HuH-7 (cell line): Measurements from ENCODE around the gene BDKRB2.
"Not testable (repeated sequence)": the region's sequence is repeated elsewhere in the genome, so short reads cannot be mapped to it uniquely, and the experiment has no call there.

Experiments
- DNase-seq: peaks from one replicate; pipeline ENCODE4 v3.0.0; 2011; ENCODE audit warnings: low spot score

BDKRB2 gene

DNA sequence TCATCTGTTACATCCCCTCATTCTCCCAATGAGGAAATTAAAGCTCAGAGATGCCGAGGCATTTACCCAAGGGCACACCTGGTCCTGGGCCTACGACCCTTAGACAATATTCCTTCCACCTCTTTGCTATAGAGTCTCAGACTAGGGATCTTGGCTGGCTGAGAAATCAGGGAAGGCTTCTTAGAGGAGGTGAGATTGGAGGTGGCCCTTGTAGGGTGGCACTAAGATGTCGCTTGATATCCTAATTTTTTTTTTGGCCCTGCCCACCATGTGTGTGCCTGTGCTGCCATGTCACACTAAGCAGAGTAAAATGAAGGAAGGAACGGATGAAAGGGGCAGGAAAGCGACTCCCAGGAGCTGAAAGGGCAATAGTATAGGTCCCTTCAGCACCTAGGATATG lies 20.6 kb downstream of the BDKRB2 start:
- DNase-seq = no peak

DNA sequence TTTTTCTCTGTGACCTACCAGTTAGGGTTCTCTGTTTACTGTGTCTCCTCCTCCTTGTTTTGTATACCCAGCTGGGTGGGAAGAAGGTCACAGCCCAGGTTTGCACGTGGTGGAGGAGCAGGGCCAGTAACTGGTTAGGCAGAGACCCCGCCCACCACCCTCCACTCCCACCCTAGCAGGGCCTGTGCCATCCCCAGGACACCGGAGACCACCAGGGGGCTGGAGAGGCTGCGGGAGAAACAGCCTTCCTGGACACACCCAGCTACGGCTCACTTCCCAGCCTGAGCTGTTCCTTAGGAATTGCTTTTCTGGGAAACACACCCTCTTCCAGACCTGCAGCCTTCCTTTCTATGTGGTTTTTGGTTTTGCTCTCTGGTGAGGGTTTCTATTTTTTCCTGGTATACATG lies 21.1 kb downstream of the BDKRB2 start:
- no peak for DNase-seq

- DNase-seq = no peak
These were observed 22.8 kb downstream of the BDKRB2 start for GRCh38 chr14:96227428-96227827.

GRCh38 chr14:96229315-96229714 lies 24.7 kb downstream of the BDKRB2 start:
- DNase-seq = no peak

- no peak for DNase-seq
These were observed 26.4 kb downstream of the BDKRB2 start for GRCh38 chr14:96231056-96231455.

- DNase-seq = no peak
These were observed 27.0 kb downstream of the BDKRB2 start for GRCh38 chr14:96231526-96232130.

DNA sequence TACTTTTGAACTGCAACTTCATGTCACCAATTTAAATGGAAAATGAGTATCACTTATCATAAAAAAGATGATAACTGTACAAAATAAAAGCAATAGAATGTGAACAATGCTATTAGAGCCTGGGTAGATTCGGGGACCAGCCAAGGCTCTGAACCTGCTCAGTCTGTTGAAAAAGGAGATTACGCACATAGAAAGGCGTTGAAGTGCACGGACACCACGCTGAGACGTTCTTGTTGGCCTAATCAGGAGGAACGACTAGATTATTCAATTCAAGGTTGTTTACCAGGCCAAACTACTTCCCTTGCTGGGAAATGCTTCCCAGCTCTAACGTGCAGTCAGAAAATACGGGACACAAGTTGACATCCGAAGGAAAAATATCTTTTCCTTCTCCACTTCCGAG lies 27.9 kb downstream of the BDKRB2 start:
- DNase-seq = no peak

DNA sequence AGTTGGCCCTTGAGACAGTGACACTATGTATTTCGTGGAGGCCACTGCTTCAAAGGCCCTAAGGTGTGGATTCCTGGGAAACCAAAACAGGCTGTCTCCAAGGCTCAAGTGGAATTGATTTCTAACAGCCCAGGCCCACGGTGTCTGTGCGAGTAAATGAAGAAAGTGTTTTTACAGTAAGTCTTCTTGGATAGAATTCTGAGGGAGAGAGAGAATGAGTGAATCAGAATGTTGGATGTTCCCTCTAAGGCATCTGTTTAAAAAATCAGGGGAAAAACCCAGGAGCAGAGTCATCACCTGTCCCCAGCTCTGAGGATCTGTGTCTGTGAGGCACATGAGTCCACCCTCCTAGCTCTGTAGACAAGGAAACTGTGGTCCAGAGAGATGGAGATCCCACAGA lies 29.0 kb downstream of the BDKRB2 start:
- no peak for DNase-seq

DNA sequence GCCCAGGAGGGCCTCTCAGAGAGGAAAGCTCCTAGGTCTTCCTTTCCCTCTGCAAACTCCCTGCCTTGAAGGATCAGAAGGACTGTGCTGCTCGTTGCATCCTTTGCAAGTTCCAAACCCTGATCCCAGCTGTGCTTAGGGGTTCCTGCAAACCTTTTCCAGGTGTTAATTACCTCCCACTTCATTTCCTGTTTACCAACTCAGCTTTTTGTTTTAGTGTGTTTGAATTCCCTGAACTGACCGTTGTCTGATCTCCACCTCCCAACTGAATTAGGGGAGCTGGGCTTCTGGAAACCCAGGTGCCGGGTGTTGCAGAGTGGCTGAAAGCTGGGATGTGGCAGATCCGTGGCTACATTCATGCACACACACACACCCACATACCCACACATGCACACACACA lies 30.8 kb downstream of the BDKRB2 start:
- no peak for DNase-seq

- DNase-seq = no peak
These were observed 33.0 kb downstream of the BDKRB2 start for GRCh38 chr14:96237641-96238040.

DNA sequence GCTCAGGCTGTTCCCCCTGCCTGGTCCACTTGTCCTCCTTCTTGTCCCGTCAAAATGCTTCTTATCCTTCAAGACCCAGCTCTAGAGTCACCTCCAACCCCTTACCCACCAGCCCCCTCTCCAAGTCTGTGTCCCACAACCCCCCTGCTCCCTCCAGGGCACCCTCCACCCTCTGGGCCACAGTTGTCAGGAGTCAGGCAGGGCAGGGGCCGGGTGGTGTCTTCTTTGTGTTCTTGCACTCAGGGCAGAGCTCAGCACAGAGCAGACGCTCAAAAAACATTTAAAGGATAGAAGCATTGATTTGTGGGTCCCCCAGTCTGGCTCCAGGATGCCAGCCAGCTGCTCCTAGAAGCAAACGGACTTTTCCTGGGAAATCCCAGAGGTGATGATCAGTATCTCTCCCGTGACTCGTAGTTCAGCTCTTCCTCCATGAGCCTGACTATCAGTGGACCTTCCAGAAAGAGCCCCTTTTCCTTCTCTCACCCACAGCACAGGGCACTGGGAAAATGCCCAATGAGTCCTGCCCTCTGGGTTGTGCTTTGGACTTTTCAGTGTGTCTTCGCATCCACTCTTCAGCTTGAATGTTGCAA lies 34.1 kb downstream of the BDKRB2 start:
- no peak for DNase-seq

- no peak for DNase-seq
These were observed 35.1 kb downstream of the BDKRB2 start for GRCh38 chr14:96239711-96240141.

DNA sequence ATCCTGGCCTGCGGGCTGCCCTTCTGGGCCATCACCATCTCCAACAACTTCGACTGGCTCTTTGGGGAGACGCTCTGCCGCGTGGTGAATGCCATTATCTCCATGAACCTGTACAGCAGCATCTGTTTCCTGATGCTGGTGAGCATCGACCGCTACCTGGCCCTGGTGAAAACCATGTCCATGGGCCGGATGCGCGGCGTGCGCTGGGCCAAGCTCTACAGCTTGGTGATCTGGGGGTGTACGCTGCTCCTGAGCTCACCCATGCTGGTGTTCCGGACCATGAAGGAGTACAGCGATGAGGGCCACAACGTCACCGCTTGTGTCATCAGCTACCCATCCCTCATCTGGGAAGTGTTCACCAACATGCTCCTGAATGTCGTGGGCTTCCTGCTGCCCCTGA lies 36.0 kb downstream of the BDKRB2 start:
- no peak for DNase-seq

DNA sequence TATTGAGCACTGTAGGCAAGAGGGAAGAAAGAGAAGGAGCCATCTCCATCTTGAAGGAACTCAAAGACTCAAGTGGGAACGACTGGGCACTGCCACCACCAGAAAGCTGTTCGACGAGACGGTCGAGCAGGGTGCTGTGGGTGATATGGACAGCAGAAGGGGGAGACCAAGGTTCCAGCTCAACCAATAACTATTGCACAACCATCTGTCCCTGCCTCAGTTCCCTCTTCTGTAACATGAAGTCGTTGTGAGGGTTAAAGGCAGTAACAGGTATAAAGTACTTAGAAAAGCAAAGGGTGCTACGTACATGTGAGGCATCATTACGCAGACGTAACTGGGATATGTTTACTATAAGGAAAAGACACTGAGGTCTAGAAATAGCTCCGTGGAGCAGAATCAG lies 37.5 kb downstream of the BDKRB2 start:
- DNase-seq = no peak

GRCh38 chr14:96243785-96244184 lies 39.1 kb downstream of the BDKRB2 start:
- no peak for DNase-seq

DNA sequence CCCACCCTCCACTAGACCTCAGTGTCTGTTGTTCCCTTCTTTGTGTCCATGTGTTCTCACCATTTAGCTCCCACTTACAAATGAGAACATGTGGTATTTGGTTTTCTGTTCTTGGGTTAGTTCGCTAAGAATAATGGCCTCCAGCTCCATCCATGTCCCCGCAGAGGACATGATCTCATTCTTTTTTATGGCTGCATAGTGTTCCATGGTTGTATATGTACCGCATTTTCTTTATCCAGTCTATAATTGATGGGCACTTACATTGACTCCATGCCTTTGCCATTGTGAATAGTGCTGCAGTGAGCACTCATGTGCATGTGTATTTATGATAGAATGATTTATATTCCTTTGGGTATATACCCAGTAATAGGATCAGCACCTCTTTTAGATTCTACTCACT lies 40.4 kb downstream of the BDKRB2 start:
- DNase-seq = not testable (repeated sequence)

- no peak for DNase-seq
These were observed 41.3 kb downstream of the BDKRB2 start for GRCh38 chr14:96245710-96246538.

DNA sequence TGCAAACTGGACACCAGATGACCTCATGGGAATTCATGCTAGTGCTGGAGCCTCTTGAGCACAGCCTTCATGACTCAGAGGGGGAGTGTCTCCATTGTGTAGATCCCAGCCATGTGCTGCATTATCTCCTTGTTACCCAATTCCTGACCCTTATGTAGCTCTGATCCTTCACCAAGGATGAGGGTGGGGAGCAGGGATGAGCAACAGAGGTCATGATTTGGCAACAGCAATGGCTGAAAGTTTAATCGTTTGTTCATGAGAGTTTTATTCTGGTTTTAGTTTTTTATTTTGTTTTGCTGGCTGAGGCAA lies 41.9 kb downstream of the BDKRB2 start:
- no peak for DNase-seq

DNA sequence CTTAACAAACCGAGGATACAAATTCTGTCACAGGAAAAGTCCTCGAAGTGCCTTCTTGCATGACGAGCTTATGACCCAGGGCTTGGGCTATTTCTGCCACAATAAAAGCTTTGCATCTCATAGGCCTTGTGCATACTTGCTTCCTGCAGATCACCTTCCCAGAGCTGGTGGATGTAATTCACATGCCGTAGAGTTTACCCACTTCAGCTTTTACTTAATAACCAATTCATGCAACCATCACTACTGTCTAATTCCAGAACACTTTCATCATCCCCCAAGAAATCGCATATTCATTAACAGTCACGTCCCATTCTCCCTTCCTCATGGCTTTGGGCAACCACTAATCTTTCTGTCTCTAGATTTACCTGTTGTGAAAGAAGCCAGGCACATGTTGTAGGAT lies 42.4 kb downstream of the BDKRB2 start:
- no peak for DNase-seq

DNA sequence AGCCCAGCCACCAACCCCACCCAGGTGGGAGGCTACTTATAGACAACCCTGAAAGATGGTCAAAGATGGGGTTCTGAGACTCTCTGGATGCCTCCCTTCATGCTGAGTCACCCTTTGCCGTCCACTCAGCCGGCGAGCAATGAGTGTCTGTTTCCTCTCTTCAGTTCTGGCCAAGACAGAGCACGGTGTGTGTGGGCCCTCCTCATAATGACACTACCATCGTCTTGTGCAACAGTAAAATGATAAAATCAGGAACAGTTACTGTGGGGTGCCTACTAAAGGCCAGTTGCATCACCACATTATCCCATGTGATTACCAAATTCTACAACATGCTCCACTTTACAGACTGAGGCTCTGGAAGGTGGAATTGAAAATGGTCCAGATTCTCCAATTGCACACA lies 44.4 kb downstream of the BDKRB2 start:
- no peak for DNase-seq

GRCh38 chr14:96250485-96250884 lies 45.8 kb downstream of the BDKRB2 start:
- no peak for DNase-seq

DNA sequence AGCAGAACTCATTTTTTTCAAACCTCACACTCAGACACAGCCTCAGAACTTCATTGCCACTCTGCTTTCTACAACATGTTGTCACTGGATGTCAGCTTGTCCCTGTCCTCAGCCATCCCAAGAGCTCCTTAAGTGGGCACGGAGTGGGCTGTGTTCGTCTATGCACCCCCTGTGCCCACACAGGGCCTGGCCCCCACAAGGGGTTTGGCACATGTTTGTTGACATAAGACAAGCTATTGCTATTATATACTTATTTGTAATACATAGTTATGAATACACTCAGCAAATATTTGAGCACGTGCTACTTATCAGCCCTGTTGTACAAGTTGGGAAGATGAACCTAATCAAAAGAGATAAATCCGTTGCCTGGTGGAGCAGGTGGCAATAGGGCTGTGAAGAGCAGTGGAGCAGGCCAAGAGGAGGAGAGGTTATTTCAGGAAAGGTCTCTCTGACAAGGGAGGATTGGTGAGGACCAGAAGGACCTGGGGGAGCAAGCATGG lies 47.1 kb downstream of the BDKRB2 start:
- no peak for DNase-seq

- no peak for DNase-seq
These were observed 47.8 kb downstream of the BDKRB2 start for GRCh38 chr14:96252323-96252998.
